NCI-H446 treated with DMSO at 0.1 percent for 48 hours (cell line): ENCODE data around the gene TTC28.

Experiments
- DNase-seq: peaks from one replicate; lab custom pipeline; 2025; lab: John Stamatoyannopoulos, UW

The TTC28 gene

DNA sequence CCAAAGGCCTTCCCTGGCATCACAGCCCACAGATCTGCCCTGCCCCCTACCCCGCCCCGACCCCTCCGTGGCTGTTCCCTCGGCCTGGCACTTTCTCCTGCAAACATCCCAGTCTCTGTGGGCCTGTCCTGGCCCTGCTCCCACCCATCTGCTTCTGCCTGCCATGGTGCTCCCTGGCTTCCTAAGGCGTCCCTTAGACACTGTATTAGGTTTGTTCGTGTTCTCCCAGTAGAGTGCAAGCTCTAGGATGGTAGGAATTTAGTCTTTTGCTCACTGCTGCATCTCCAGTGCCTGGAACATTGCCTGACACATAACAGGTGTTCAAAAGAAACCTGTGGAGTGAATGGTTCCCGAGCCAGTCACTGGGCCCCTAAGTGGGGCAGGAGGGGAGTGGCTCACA lies 690.9 kb downstream of the TTC28 start:
- DNase-seq = no peak

DNA sequence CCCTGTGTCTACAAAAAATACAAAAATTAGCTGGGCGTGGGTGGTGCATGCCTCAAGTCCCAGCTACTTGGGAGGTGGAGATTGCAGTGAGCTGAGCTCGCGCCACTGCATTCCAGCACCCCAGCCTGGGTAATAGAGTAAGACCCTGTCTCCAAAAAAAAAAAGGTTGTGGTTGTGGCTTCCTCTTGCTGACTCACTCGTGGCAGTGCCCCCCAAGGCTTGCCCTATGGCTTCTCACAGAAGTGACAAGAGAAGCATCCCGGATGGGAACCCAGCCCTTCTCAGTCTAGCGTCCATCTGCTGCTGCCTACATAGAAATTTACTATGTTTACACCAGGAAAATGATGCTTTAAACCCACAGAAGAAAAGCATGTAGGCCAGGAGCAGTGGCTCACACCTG lies 692.1 kb downstream of the TTC28 start:
- no peak for DNase-seq

DNA sequence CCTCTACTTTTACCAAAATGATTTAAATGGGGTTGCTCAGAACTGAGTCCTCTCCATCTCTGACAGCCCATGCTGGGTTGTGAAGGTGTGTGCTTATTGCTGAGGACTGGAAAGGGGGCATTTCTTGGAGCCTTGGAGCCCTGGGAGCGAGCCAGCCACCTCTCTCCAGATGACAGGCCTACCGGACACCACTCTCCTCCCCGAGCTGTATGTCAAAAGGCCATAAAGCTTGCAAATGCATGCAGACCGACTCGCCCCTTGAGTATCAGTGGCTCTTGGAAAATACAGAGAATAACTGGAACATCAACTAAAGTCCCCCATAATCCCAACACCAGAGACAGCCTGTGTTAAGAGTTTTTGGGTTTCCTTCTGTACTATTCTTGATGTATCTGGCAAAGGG lies 692.7 kb downstream of the TTC28 start:
- no peak for DNase-seq

DNA sequence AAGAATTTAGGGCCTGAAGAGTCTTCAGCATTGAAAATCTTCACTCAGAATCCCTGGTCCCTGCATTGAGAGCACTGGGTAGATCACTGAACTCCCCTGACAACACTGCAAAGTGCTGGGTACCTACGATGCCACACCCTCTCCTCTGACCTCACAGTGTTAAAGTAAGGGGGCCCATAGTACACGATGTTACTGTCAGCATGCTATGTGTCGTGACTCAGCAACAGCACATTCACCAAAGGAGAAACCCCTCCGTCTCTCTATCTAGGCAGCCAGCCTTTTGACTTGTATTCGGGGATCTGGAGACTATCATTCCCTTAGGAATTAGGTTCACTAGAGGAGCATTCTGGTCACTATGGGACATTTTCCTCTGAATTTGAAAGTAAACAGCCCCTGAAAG lies 693.2 kb downstream of the TTC28 start:
- DNase-seq = no peak

DNA sequence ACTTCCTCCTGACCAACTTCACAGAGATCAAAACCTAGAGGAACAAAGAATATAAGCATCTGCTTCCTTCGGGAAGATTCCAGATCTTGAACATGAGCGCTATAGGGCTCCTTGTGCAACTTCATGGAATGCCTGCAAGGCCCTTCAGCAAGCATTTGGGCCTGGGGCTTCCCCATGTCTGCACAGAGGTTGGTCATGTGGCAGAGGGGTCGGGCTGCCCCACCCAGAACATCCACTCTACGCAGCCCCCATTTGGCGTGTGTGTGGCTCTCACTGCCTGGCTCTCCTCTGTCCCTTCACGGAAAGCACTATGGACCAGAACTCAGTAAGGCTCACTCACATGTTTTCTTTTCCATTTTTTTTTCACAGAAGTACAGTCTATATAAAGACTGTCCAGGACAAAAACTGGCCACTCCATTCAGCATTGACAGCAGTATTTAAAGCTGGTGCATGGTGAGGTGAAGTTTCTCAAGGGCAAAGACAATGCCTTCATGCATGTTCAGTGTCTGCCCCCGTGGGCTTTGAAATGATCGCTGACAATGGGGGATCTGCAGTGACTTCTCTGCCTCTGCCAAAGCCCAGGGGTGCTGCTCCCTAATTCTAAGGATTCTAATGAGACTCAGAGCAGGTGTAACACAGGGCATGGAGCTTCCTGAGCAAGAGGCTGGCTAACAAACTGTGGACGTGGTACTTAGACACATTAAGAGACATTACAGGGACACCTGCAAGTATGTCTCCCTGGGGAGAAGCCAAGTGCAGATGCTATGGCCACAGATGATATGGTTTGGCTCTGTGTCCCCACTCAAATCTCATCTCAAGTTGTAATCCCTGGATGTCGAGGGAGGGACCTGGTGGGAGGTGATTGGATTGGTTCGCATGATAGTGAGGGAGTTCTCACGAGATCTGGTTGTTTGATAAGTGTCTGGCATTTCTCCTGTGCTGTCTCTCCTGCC lies 694.0 kb downstream of the TTC28 start:
- DNase-seq = no peak

DNA sequence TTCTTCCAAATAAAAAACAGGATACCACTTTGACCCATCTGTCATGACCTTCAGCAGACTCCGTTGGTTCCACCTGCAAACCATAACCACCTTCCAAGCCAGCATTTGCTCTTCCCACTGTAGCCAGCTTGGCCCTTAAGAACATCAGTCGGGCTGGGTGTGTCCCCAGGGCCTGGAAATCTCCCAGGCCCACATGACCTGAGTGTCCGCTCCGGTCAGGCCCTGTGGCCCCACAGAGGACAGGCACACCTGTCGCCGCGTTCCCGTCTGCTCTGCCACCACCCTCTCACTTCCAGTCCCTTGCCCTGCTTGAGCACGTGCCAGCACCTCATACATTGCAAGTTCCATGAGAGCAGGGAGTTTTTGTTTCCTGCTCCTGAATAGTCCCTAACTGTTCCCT lies 694.9 kb downstream of the TTC28 start:
- no peak for DNase-seq

DNA sequence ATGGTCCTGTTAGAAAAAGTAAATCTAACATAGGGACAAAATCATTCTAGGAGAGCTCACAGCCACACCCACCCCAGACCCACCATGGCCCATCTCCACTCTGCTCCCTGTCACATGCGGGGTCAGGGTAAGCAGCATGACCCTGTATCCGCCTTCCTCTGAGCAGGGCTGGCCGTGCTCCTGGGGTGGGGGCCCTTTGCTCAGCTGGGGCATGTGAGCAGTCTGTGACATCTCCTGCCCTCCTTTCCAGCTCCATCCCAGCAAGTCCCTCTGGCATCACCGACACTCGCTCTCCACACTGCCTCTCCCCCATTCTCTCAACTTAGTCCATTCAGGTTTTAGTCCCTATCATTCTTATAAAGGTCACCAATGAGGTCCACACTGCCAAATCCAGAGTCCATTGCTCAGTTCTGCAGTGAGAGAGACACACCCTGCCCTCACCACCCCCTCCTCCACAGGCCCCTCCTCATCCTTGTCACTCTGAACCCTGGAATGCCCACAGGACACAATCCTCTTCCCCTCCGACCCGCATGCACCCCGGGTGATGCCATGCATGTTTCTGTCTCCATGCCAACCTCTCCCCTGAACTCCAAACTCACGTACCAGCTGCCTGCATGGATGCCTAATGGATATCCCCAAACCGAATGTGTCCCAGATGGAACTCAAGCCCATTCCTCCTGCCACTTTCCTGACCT lies 695.5 kb downstream of the TTC28 start:
- no peak for DNase-seq

DNA sequence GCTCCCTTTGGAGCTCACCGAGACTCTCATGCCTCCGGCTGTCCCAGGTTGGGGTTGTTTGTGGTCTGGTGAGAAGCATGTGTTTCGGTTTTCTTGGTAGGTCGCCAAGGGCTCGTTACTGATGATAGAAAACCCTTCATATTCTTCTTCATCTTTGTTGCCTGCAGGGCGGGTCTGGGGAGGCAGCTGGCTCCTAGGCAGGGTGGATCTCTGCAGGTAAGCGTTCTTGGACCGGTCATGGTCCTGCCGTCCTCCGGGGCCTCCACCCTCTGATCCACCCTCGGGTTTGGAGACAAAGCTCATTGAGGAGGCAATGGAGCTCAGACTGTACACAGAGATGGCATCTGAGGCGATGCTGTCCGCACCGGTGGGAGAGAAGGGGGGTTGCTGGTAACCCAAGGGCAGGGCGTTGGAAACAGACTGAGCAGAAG lies 696.3 kb downstream of the TTC28 start:
- DNase-seq = no peak

DNA sequence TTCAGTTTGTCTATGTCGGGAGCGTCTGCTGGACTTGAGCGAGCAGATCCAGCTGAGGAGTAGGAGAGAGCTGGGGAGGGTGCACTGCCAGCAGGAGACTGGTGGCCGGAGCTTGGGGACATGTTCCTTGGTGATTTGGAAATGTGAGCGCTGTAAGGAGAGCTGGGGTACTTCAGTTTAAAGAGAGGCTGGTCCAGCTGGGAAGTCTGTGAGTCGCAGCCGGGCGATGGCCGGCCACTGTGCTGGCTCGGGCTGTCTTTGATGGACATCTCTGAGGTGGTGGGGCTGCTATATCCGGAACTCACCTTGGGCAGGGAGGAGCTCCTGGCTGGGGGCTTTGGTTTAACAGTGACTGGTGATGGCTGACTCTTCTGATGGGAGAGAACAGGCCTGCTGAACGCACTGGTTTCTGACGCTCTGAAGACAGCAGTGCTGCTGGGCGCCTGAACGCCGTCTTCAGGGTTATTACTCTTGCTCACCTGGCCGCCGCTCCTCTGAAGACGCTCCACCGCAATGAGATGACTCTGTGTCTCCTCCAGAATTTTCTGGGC lies 696.9 kb downstream of the TTC28 start:
- no peak for DNase-seq

DNA sequence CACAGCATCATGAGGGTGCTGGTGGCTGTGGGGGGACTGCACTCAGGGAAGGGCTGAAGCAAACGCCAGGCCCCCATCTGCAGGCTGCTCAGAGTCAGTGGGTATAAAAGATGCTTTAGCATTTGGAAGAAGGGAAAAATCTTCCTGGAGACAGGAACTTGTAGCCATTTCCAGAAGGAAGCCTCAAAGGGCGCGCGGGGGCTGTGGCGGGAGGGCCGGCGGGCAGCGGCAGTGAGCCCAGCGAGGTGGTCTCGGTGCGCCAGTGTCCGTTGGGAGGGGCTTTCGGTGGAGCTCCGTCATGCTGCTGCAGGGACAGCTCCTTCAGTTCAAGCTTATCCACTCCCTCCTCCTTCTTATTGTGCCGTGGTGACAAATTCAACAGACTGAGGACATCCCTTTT lies 697.5 kb downstream of the TTC28 start:
- DNase-seq = no peak

DNA sequence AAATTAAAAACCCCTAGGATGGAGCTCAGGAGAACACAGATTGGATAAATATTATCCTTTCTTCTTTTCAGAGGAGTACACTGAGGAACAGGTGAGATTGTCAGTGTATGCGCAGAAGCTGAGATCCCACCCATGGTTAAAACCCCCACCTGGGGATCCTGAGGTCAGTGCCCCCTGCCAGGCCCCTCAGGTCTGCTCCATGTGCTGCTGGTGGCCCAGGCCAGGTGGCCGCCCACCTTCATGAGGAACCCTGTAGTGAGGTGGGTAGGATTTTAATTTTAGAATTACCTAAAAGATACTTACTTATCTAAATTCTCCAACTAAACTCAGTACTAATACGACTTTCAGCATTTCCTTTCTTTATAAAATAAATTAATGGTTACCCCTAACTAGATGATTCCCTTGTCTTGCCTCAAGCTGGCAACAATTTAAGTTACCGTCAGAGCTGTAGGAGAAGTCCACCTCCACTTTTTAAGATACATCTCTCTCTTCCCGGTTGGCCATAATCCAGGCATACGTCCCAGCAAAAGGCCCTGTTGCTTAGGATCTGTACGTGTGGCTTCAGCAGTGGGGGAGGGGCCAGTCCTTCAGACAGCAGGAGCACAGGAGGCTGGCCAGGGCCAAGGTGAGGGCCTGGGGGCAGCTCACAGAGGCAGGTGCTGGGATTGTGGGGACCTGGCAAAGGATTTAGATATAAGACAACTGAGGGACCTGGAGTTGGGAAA lies 699.1 kb downstream of the TTC28 start:
- DNase-seq = no peak

DNA sequence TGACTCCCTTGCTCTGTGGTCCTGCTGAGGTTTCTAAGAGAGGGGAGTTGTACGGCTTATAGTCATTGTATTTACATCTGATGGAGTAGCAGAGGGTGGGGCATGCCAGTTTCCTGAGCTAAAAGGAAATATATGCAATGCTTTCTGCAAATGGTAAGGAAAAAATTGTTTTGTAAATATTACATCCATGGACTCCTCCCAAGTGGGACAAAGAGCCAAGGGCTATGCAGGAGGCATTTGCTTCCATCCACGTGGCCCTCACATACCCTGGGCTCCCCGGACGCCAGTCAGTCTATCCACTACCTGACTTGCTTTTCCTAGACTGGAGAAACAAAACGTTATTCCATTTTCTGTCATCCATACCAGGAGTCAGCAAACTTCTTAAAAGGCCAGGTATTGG lies 700.8 kb downstream of the TTC28 start:
- no peak for DNase-seq

DNA sequence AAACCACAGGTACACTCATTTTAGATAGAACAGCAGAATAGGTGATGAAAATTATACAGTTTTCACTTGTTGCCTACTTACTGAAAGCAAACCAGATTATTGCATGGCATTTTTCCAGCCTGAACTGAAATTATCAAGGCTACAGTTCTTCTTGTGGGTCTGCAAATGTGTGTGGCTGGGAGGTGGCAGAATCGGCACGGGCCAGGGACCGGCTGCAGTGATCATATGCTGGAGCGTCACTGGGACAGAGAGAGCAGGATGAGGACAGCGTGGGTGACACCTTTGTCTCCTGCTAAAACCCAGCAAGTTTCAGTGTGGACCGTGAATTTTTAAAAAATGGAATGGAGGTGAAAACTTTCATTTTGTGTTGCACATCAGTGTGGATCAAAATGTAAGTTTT lies 701.3 kb downstream of the TTC28 start:
- DNase-seq = no peak

DNA sequence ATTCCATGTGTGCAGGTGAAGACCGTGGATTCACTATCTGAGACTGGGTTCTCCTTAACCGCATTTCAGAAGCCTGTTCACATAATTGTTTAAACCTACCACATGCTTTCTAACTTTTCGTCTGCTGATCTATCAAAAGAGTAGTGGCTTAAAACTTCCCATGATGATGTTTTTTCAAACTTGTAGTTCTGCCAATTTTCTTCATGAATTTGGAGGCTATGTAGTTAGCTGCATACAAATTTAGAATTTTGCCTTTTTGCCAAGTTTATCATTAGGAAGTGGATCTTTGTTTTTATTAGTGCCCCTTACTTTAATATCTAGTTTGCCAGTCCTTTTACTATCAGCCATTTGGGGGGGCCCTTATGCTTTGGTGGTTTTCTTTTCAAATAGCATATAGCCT lies 703.1 kb downstream of the TTC28 start:
- DNase-seq = peak; percentile 11

DNA sequence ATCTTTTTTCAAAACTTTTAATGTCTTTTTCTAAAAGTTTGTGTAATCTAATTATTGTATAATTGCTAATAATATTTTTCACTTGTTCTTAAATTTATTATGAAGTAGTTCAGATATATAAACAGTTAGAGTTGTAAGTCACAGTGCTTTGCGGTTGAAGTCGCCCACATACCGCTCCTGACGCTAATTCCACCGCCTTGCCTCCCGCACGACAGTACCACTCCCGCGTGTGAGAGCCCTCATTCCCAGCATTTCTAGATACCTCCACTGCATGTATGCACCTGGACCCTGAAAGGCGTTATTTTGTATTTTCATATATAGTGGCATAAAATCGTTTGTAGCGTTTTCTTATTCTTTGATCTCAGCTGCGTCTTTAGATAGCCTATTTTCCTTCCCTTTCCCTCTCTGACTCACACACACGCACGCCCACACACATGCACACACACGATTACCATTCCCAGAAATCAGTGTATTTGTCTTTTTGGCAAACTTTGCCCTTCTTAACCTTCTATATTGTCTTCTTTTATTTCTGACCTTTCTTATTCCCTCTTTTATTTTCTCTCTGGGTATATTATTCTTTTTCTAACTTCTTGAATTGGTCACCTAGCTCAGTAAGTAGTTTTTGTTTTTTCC lies 704.1 kb downstream of the TTC28 start:
- no peak for DNase-seq

DNA sequence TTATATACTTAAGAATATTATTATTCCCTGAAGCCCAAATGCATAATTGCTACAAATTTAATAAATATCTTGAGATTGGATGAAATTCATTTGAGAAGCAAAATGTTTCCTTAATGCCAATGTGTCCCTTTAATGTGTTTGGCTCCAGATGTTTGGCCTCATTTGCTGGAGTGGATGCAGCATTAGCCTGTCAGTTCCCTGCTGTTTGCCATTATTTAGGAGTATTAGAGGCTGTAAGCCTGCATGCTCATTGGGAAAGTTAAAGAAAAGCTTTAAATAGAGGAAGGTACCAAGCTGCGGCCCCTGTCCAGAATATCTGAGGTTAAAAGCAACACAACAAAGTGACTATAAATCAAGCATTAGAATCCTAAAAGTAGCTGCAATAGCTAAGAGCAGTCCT lies 705.8 kb downstream of the TTC28 start:
- DNase-seq = no peak

DNA sequence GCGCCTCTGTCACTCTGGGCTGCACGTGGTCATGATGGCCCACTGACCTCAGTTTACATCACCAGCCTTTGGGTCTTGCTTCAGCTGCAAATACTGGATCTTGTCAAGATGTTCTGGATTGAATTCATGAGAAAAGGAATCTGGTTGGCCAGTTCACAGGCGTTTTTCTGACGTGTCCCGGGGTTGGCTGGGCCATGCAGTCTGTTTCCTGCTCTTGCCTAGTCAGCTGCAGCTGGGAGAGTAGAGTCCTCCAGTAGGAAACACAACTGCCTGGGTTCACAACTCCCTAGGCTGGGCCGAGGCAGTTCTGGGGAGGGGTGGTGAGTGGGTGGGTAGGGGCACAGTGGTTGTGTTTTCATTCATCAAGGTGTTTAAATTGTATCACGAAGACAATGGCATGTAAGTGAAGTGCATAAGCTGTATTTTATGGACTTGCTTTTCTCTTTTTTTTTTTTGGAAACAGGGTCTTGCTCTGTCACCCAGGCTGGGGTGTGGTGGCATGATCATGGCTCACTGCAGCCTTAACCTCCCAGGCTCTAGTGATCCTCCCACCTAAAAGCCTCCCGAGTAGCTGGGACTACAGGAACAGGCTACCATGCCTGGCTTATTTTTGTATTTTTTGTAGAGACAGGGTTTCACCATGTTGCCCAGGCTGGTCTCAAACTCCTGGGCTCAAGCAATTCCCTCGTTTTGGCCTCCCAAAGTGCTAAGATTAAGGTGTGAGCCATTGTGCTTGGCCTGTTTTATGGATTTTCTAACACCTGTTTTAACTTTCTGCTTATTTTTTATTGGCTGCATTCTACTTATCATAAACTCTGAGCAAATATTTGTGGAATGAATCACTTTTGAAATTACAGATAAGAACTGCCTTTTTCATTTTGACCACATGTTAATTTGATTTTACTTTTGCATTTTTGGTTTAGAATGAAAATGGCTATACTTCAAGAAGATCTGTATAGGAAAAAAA lies 706.6 kb downstream of the TTC28 start:
- DNase-seq = no peak

DNA sequence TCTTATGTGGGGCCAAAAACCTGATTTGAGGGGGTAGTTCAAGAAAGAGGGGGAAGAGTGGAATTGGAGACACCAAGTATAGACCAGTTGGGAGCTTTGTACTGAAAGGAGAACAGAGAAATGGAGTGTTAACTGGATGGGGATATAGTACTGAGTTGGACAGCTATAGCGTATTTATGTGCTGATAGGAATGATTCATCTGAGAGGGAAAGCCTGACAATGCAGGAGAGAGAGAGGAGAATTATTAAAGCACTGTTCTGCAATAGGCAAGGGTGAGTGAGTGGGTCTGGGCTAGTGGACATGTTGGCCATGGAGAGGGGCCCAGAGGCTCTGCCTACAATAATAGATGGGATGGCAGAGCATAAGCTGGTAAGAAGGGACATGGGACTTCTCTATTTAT lies 707.7 kb downstream of the TTC28 start:
- DNase-seq = no peak

DNA sequence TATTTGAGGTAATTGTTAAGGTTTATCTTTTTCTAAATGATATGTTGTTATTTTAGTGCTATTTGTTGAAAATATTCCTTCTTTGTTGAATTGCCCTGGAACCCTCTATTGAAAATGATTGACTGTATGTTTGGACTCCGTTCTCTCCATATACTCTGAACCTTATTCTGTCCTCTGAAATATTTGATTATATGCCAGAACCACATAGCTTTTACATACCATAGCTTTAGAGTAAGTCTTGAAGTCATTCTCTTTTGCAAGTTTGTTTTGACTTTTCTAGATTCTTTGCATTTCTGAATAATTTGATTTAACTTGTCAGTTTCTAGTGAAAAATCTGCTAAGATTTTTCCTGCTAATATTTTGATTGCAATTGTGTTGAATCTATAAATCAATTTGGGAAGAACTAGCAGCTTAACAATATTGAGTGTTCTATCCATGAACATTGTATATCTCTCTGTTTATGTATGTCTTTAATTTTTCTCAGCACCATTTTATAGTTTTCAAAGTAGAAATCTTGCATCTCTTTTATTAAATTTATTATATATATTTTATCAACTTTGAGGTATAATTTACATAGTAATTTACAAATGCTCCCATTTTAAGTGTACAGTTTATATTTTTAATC lies 708.9 kb downstream of the TTC28 start:
- DNase-seq = no peak
